ENCODE data around the gene SLC35G1. TPM values are rescaled to one million over a fixed set of nuclear protein-coding genes. Genes with fewer than 3 reads are reported as not detected.

SLC35G1 gene
- total RNA-seq, 1 experiment from 2014 or later = 9.5 TPM

Other genes with a start within 250 kb of the SLC35G1 start
- gene FRA10AC1, start 191.4 kb upstream of the SLC35G1 start, total RNA-seq (2014; rRNA removed; shearing (Covaris generic)) = 9.1 and 12.3 TPM in 2 replicates
- not detected in 2 replicates for gene LGI1, start 136.0 kb upstream of the SLC35G1 start, total RNA-seq (2014; rRNA removed; shearing (Covaris generic))
- 4.8 and 5.0 TPM in 2 replicates for gene PLCE1, start 100.0 kb downstream of the SLC35G1 start, total RNA-seq (2014; rRNA removed; shearing (Covaris generic))